Neural progenitor cell (in vitro differentiated cells): ENCODE measurements around the gene EIF2S3. TPM values are rescaled to one million over a fixed set of nuclear protein-coding genes. Genes with fewer than 3 reads are reported as not detected.

Source experiments
- DNase-seq: peaks from one replicate; pipeline ENCODE4 v3.0.0-alpha.2; 2016; ENCODE audit warnings: low spot score
- H2AFZ ChIP-seq: fragments of 200-600 bp; sonication (generic); replicated peaks from 2 replicates; pipeline ENCODE4 v1.6.1; 2016; ENCODE audit warnings: antibody characterized with exemption
- H3F3A ChIP-seq: fragments of 200-600 bp; sonication (generic); 2 replicates; pipeline ENCODE4 v1.6.1; 2016; ENCODE audit warnings: antibody characterized with exemption, low read depth
- H3K27ac ChIP-seq: fragments of 200-600 bp; sonication (generic); 2 replicates; pipeline ENCODE4 v1.5.1; 2016; ENCODE audit warnings: mild to moderate bottlenecking
- H3K27me3 ChIP-seq: fragments of 200-600 bp; sonication (generic); 2 replicates; pipeline ENCODE4 v1.6.1; 2016; ENCODE audit warnings: mild to moderate bottlenecking, moderate library complexity
- H3K36me3 ChIP-seq: fragments of 200-600 bp; sonication (generic); 2 replicates; pipeline ENCODE4 v1.5.1; 2016
- H3K4me1 ChIP-seq: fragments of 200-600 bp; sonication (generic); 2 replicates; pipeline ENCODE4 v1.6.1; 2016; ENCODE audit warnings: mixed run types
- H3K4me2 ChIP-seq: fragments of 200-600 bp; sonication (generic); 2 replicates; pipeline ENCODE4 v1.6.1; 2016
- H3K4me3 ChIP-seq: fragments of 200-600 bp; sonication (generic); 2 replicates; pipeline ENCODE4 v1.5.1; 2016
- H3K79me2 ChIP-seq: fragments of 200-600 bp; sonication (generic); 2 replicates; pipeline ENCODE4 v1.6.1; 2016; ENCODE audit warnings: low read depth
- H3K9ac ChIP-seq: fragments of 200-600 bp; sonication (generic); 2 replicates; pipeline ENCODE4 v1.6.1; 2016
- H3K9me3 ChIP-seq: fragments of 200-600 bp; sonication (generic); 2 replicates; pipeline ENCODE4 v1.5.1; 2016; ENCODE audit warnings: low read depth
- H4K20me1 ChIP-seq: fragments of 200-600 bp; sonication (generic); 2 replicates; pipeline ENCODE4 v1.6.1; 2016; ENCODE audit warnings: low read depth
- H3K27ac Mint-ChIP-seq: 3 replicates; pipeline ENCODE4 v1.8.0; 2021; ENCODE audit warnings: mixed read lengths
- H3K27me3 Mint-ChIP-seq: 2 replicates; pipeline ENCODE4 v1.8.0; 2022; ENCODE audit warnings: low read depth, mild to moderate bottlenecking, inconsistent platforms, moderate library complexity, mixed read lengths; ENCODE audit not compliant: insufficient read depth
- H3K36me3 Mint-ChIP-seq: 3 replicates; pipeline ENCODE4 v1.8.0; 2021; ENCODE audit warnings: mixed read lengths
- H3K4me1 Mint-ChIP-seq: 3 replicates; pipeline ENCODE4 v1.8.0; 2021; ENCODE audit warnings: mixed read lengths
- H3K4me3 Mint-ChIP-seq: 3 replicates; pipeline ENCODE4 v1.8.0; 2021; ENCODE audit warnings: mild to moderate bottlenecking, moderate library complexity, mixed read lengths
- H3K9me3 Mint-ChIP-seq: 3 replicates; pipeline ENCODE4 v1.8.0; 2020; ENCODE audit warnings: mixed read lengths
- CTCF ChIP-seq: fragments of 200-600 bp; sonication (generic); IDR thresholded peaks from 2 replicates; pipeline ENCODE4 v1.5.1; 2017; ENCODE audit warnings: antibody characterized with exemption, mild to moderate bottlenecking
- EZH2 ChIP-seq: fragments of 200-600 bp; sonication (generic); IDR thresholded peaks from 2 replicates; pipeline ENCODE4 v1.6.1; 2017; ENCODE audit warnings: antibody characterized with exemption, mild to moderate bottlenecking, moderate library complexity
- EZH2phosphoT487 ChIP-seq: fragments of 200-600 bp; sonication (generic); IDR thresholded peaks from 2 replicates; pipeline ENCODE4 v1.6.1; 2017; ENCODE audit warnings: antibody characterized with exemption
- total RNA-seq: library from RNA; depleted of rRNA; stranded (reverse); fragments of >200 nt; gene quantifications from 2 replicates; pipeline ENCODE4 v1.2.3, GENCODE V29; 2015; ENCODE audit warnings: low replicate concordance

The EIF2S3 gene
- total RNA-seq, 1 donor from 2014 or later = 568 TPM

- H3F3A ChIP-seq = no peaks in the 10 kb centered on the region
- H3K4me3 Mint-ChIP-seq = no peak overlapping the region
- no peaks in the 10 kb centered on the region for H3K27me3 Mint-ChIP-seq
- no peaks in the 10 kb centered on the region for H3K9me3 ChIP-seq
- H3K36me3 Mint-ChIP-seq = no peaks in the 10 kb centered on the region
- no peaks in the 10 kb centered on the region for H3K27me3 ChIP-seq
- H3K27ac ChIP-seq = no peak overlapping the region
- no peak for TF ChIP-seq EZH2
- TF ChIP-seq CTCF = no peak
- no peak for TF ChIP-seq EZH2phosphoT487
- no peaks in the 10 kb centered on the region for H3K36me3 ChIP-seq
- no peaks in the 10 kb centered on the region for H4K20me1 ChIP-seq
- H3K27ac Mint-ChIP-seq = no peak overlapping the region
- peaks cover 2% of the 10 kb centered on the region for H3K4me1 Mint-ChIP-seq
- no peaks in the 10 kb centered on the region for H3K79me2 ChIP-seq
- no peaks in the 10 kb centered on the region for H3K9me3 Mint-ChIP-seq
- H3K4me1 ChIP-seq = no peaks in the 10 kb centered on the region
- no peak overlapping the region for H2AFZ ChIP-seq
- H3K4me2 ChIP-seq = no peak overlapping the region
- no peak for DNase-seq
- H3K9ac ChIP-seq = no peak overlapping the region
- H3K4me3 ChIP-seq = no peak overlapping the region
Observed at GRCh38 chrX:24097741-24098260, 43.0 kb downstream of the EIF2S3 start.

GRCh38 chrX:24098932-24099331, 44.2 kb downstream of the EIF2S3 start:
- Histone ChIP-seq H3K27me3 (no peaks in the 10 kb centered on the region), H3K79me2 (no peaks in the 10 kb centered on the region), H3F3A (no peaks in the 10 kb centered on the region), H4K20me1 (no peaks in the 10 kb centered on the region), H3K4me2 (no peak overlapping the region), H3K4me1 (no peaks in the 10 kb centered on the region), H3K4me3 (no peak overlapping the region), H2AFZ (no peak overlapping the region), H3K36me3 (no peaks in the 10 kb centered on the region), H3K9ac (no peak overlapping the region), H3K27ac (no peak overlapping the region), H3K9me3 (no peaks in the 10 kb centered on the region)
- Mint-ChIP-seq H3K27ac (no peak overlapping the region), H3K4me1 (peaks cover 2% of the 10 kb centered on the region), H3K4me3 (no peak overlapping the region), H3K27me3 (no peaks in the 10 kb centered on the region), H3K36me3 (no peaks in the 10 kb centered on the region), H3K9me3 (no peaks in the 10 kb centered on the region)
- no peak for TF ChIP-seq CTCF
- TF ChIP-seq EZH2phosphoT487 = no peak
- no peak for TF ChIP-seq EZH2
- no peak for DNase-seq

- no peaks in the 10 kb centered on the region for H3K27me3 Mint-ChIP-seq
- Histone ChIP-seq H3K36me3 (no peaks in the 10 kb centered on the region), H3K27me3 (no peaks in the 10 kb centered on the region), H3K79me2 (no peaks in the 10 kb centered on the region), H3K27ac (no peak overlapping the region), H3K4me1 (no peaks in the 10 kb centered on the region), H3K4me3 (no peak overlapping the region), H3K9ac (no peak overlapping the region), H3K4me2 (no peak overlapping the region), H4K20me1 (no peaks in the 10 kb centered on the region), H2AFZ (no peak overlapping the region), H3K9me3 (no peaks in the 10 kb centered on the region), H3F3A (no peaks in the 10 kb centered on the region)
- H3K4me3 Mint-ChIP-seq = no peak overlapping the region
- peaks cover 2% of the 10 kb centered on the region for H3K4me1 Mint-ChIP-seq
- H3K9me3 Mint-ChIP-seq = no peaks in the 10 kb centered on the region
- H3K36me3 Mint-ChIP-seq = no peaks in the 10 kb centered on the region
- H3K27ac Mint-ChIP-seq = no peak overlapping the region
- no peak for DNase-seq
- TF ChIP-seq CTCF (no peak), EZH2 (no peak), EZH2phosphoT487 (no peak)
Observed at GRCh38 chrX:24099394-24099793, 44.6 kb downstream of the EIF2S3 start.
